Ovary (tissue), 3 donors: Measurements from ENCODE around the gene PIK3C2G.

Experiments
- CTCF ChIP-seq, 3 donors: fragments of 450-650 bp in 2 of 3; fragments of 200-600 bp in 1 of 3; IDR thresholded peaks; one replicate each; pipeline versions ENCODE4 v1.5.1 to v1.8.0; 2016 to 2022; ENCODE audit warnings: antibody characterized with exemption in 3 of 3, mild to moderate bottlenecking in 1 of 3
- EP300 ChIP-seq: sonication (generic); formaldehyde crosslinking; IDR thresholded peaks from one replicate; pipeline ENCODE4 v1.6.1; 2017; ENCODE audit warnings: antibody characterized with exemption
- POLR2A ChIP-seq: fragments of 450-650 bp; IDR thresholded peaks from one replicate; pipeline ENCODE4 v1.6.1; 2017; ENCODE audit warnings: antibody characterized with exemption, mild to moderate bottlenecking, moderate library complexity
- donor health status: DM: no; HTN: no; CAD: no.

GRCh38 chr12:18411453-18411852 lies 150.1 kb downstream of the PIK3C2G start:
- TF ChIP-seq CTCF (IDR thresholded peaks at IDR 0.05) (no peak), POLR2A (no peak), EP300 (no peak)
